HG03025 (cell line): Measurements from ENCODE around the gene SOX15.
A peak's percentile ranks its signal among the peaks of the same experiment; 100 is the strongest.

Experiments used
- ATAC-seq: cut with Tn5 transposase; IDR thresholded peaks from one replicate; pipeline ENCODE4 v1.9.1; 2021; ENCODE audit warnings: mild to moderate bottlenecking, moderate library complexity; ENCODE audit not compliant: unreplicated experiment, low FRiP score

SOX15 gene

DNA sequence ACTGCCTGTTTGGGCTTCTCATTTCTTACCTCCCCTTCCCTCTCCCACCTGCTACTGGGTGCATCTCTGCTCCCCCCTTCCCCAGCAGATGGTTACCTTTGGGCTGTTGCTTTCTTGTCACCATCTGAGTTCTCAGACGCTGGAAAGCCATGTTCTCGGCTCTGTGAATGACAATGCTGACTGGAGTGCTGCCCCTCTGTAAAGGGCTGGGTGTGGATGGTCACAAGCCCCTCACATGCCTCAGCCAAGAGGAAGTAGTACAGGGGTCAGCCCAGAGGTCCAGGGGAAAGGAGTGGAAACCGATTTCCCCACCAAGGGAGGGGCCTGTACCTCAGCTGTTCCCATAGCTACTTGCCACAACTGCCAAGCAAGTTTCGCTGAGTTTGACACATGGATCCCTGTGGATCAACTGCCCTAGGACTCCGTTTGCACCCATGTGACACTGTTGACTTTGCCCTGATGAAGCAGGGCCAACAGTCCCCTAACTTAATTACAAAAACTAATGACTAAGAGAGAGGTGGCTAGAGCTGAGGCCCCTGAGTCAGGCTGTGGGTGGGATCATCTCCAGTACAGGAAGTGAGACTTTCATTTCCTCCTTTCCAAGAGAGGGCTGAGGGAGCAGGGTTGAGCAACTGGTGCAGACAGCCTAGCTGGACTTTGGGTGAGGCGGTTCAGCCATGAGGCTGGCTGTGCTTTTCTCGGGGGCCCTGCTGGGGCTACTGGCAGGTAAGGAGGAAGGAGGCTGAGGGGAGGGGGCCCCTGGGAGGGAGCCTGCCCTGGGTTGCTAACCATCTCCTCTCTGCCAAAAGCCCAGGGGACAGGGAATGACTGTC lies 10.7 kb downstream of the SOX15 start, which contains the start of gene CD68:
Gene CD68 (plus strand): TSS at position 638 of the 833 bp plus-strand sequence. CDS start 40 bp downstream, at position 678.
- ATAC-seq = no peak

DNA sequence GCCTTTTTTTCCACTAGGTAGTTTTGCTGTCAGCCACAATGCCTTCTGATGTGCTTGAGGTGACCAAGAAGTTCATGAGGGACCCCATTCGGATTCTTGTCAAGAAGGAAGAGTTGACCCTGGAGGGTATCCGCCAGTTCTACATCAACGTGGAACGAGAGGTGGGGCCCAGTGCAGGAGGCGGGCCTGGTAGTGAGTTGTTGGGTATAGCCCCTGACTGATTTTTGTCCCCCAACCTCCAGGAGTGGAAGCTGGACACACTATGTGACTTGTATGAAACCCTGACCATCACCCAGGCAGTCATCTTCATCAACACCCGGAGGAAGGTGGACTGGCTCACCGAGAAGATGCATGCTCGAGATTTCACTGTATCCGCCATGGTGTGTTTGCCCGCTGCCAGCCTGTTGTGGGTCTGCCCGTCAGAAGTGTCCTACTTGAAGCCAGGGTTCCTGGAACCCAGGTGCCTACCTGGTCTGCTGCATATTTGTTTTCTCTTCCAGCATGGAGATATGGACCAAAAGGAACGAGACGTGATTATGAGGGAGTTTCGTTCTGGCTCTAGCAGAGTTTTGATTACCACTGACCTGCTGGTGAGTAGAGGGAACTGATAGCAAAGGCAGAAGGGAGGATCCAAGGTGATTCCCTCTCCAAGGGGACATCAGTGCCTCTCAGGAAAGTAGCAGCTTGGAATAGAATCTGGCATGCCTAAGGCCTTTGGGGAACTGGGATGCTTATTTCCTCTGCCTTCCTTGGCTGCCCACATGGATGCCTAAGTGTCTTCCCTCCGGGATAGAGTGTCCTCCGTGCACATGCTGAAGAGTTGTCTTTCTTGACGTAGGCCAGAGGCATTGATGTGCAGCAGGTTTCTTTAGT lies 12.3 kb downstream of the SOX15 start:
- no peak for ATAC-seq

DNA sequence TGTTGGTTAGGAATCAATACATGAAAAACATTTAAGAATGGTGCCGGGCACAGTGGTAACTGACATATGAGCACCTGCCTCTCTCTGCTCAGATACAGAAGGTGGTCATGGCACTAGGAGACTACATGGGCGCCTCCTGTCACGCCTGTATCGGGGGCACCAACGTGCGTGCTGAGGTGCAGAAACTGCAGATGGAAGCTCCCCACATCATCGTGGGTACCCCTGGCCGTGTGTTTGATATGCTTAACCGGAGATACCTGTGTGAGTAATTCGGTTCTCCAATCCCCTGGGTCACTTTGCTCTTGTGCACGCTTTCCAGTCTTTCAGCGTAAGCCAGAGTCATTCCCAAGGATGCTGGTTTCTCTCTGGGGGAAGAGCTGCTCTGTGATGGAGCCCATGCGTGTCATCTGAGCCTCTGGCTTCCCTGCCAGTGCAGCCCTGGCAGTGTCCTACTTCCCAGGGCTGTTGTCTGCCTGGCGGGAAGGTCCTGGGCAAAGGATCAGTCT lies 13.4 kb downstream of the SOX15 start:
- ATAC-seq = no peak

- ATAC-seq = no peak
These were observed 13.9 kb downstream of the SOX15 start for GRCh38 chr17:7575959-7576358.

DNA sequence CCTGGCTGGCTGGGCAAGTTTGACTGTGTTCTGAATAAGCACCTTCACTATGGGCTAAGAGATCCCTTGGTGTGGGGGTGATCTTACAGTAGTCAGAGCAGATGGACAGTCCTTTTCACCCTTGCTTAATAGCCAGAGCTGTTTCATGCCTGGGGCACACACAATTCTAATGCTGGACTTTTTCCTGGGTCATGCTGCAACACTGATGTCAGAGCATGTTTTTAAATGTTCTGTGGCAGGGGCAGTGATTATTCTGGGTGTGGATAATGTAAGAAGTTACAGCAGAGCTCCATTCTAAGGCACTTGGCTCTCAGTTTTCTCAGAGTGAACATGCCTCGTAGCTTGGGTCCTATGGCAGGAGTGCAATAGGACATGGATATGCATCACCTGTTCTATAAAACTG lies 14.4 kb downstream of the SOX15 start:
- ATAC-seq = no peak

DNA sequence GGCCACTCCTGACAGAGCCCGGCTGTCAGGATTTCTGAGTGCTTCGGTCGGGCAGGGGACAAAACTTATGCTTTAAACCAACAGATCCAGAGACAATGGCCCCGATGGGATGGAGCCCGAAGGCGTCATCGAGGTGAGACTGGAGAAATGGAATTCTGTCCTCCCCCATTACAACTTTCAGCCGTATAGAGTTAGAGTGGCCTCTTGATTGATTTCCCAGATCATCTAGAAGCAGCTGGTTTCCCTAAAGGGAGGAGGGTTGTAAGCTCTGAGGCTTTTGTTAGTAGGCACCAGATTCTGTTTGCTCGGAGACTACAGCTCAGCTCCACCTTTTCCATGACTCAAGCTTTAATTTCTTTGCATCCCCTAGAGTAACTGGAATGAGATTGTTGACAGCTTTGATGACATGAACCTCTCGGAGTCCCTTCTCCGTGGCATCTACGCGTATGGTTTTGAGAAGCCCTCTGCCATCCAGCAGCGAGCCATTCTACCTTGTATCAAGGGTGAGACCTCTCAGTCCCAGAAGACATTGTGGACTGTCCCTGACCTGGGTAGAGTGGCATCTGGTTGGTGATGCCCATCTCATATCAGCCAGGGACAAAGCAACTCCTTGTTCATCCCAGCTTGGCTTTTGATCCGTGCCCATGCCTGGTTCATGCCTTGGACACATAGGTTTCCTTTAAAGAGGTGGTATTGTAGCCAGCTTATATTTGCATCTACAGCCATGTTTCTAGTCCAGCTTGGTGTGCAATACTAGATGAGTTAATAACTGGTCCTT lies 15.5 kb downstream of the SOX15 start:
- ATAC-seq = no peak

- peak; percentile 9 for ATAC-seq
These were observed 16.4 kb downstream of the SOX15 start for GRCh38 chr17:7573324-7574080.

DNA sequence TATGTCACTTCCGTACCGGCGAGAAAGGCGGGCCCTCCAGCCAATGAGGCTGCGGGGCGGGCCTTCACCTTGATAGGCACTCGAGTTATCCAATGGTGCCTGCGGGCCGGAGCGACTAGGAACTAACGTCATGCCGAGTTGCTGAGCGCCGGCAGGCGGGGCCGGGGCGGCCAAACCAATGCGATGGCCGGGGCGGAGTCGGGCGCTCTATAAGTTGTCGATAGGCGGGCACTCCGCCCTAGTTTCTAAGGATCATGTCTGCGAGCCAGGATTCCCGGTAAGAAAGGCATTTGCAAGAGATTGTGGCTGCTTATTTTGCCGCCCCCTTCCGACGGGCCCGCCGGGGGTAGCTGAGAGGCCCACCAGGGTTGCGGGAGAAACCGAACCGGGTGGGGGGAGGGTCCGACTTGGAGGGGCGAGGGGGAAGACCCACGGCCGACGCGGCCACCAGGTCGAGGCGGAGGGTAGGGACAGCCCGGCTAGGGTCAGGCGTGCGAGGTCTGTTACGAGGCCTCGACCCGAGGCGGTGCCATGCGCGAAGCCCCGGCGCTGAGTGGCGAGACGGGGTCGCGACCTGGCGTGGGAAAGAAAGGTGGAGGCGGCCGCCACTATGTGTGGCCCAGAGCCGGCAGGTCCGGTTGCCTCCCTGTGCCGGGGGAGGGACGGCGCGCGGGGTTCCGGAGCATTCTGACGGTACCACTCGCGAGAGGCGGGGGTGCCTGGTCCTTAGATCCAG lies 17.1 kb downstream of the SOX15 start:
- peak; percentile 77 for ATAC-seq

DNA sequence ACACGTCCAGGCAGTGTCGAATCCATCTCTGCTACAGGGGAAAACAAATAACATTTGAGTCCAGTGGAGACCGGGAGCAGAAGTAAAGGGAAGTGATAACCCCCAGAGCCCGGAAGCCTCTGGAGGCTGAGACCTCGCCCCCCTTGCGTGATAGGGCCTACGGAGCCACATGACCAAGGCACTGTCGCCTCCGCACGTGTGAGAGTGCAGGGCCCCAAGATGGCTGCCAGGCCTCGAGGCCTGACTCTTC lies 17.6 kb downstream of the SOX15 start:
- ATAC-seq = no peak

DNA sequence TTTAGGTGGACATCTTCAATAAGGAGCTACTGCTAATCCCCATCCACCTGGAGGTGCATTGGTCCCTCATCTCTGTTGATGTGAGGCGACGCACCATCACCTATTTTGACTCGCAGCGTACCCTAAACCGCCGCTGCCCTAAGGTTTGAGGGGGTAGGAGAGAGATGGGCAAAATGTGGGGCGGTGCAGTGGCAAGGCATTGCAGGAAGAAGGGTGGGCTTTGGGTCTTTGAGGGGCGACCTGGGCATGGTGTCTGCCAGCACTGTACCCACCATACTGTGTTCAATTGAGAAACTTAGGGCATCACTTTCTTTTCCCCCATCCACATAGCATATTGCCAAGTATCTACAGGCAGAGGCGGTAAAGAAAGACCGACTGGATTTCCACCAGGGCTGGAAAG lies 19.5 kb downstream of the SOX15 start:
- ATAC-seq = no peak

DNA sequence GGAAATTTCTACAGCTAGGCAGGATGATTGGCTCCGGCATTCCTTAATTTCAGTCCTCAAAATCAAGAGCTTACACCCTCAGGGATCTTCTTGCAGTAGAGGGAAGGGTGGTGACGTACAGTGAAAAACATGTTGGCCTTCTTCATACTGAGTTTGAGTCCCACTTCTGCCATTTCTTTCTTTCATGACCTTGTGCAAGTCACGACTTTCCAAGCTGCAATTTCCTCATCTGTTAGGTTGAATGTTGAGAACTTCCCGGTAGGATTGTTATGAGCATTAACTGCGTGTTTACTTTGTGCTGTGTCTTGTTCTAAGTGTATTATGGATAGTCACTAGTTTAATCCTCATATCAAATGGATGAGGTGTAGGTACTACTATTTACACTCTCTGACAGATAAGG lies 20.3 kb downstream of the SOX15 start:
- ATAC-seq = no peak

- no peak for ATAC-seq
These were observed 26.6 kb downstream of the SOX15 start for GRCh38 chr17:7563115-7563869.

DNA sequence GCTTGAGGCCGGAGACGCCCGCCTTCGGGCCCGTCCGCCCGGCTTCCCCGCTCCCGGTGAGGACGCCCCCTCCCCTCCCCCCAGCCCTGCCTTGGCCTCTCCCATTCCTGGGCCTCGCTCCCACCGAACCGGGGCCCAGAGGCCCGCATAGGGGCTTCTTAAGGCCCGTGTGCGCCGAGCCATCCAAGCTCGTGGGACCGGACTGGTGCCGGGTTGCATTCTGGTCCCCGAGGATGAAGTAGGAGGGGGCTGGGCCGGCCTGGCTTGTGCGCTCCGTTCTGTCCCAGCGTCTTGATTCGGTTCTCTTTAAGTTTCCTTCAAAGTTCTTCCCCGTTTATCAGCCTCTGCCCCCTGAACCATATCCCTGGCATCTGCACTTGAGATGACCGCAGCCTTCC lies 27.7 kb downstream of the SOX15 start:
- ATAC-seq = no peak

DNA sequence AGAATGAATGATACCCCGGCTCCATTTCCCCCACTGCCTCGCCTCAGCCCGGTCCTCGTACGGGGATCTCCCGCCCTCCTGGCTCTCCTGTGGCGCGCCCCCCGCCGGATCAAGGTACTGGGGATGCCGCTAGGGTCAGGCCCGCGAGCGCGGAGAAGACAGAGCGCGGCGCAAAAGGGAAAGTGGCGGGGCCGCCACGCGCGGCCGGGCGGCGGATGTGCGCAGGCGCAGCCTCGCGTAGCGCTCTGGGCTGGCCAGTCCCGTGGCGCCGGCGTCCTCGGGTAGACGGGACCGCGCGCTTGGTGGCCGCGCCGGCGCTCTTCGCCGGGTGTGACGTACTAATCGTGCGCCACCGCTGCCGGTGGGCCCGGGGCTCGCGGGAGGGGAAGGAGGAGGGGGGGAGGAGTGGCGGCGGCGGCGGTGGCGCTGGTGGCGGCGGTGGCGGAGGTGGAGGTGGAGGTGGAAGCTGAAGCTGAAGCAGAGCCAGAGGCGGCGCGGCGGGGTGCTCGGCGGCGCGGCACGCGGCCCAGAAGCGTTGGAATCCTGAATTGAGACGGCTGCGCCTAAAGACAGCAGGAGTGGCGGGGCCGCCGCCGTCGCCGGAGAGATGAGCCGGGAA lies 28.2 kb downstream of the SOX15 start, which contains the start of gene SENP3:
Gene SENP3 (plus strand): TSS at position 331 of the 619 bp plus-strand sequence. CDS start 1,158 bp downstream, outside the sequence.
- ATAC-seq = peak; percentile 61

DNA sequence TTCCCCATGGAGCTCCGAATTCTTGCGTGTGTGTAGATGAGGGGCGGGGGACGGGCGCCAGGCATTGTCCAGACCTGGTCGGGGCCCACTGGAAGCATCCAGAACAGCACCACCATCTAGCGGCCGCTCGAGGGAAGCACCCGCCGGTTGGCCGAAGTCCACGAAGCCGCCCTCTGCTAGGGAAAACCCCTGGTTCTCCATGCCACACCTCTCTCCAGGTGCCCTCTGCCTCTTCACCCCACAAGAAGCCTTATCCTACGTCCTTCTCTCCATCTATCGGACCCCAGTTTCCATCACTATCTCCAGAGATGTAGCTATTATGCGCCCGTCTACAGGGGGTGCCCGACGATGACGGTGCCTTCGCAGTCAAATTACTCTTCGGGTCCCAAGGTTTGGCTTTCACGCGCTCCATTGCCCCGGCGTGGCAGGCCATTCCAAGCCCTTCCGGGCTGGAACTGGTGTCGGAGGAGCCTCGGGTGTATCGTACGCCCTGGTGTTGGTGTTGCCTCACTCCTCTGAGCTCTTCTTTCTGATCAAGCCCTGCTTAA lies 28.8 kb downstream of the SOX15 start:
- peak; percentile 57 for ATAC-seq

- ATAC-seq = no peak
These were observed 29.5 kb downstream of the SOX15 start for GRCh38 chr17:7560172-7561027.
